Measurements from ENCODE around the gene ABI2.

DNA sequence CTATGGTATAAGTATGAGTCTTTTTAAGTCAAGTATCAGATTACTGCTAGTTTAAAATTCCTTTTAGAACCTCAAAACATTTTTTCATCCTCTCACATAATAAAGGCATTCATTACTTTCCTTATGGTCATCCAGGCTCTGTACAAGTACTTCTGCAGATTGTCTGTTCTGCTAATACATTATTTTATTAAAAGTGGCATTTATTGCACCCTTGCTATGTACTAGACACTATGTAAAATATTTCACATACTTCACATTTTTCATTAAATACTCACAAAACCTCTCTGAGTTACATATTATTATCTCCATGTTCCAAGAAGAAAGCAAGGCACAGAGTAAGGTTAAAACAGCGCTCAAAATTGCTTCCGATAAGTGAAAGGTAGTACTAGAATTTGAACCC lies 122.8 kb downstream of the ABI2 start:
- TF ChIP-seq, protein P1, sequence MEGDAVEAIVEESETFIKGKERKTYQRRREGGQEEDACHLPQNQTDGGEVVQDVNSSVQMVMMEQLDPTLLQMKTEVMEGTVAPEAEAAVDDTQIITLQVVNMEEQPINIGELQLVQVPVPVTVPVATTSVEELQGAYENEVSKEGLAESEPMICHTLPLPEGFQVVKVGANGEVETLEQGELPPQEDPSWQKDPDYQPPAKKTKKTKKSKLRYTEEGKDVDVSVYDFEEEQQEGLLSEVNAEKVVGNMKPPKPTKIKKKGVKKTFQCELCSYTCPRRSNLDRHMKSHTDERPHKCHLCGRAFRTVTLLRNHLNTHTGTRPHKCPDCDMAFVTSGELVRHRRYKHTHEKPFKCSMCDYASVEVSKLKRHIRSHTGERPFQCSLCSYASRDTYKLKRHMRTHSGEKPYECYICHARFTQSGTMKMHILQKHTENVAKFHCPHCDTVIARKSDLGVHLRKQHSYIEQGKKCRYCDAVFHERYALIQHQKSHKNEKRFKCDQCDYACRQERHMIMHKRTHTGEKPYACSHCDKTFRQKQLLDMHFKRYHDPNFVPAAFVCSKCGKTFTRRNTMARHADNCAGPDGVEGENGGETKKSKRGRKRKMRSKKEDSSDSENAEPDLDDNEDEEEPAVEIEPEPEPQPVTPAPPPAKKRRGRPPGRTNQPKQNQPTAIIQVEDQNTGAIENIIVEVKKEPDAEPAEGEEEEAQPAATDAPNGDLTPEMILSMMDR (IDR thresholded peaks at IDR 0.05): no peak
- no peak for TF ChIP-seq POLR2A (IDR thresholded peaks at IDR 0.05)
